Limb (tissue), 2 donors: Measurements from ENCODE around the gene LCMT2.

ENCODE experiments used
- DNase-seq, 2 donors: peaks; one replicate each; pipeline ENCODE4 v3.0.0-alpha.2; 2016; ENCODE audit errors: extremely low spot score in 2 of 2

The LCMT2 gene

GRCh38 chr15:43329960-43330779, at the start of gene LCMT2:
TSS of gene LCMT2 (minus strand) at chr15:43330573. CDS start at chr15:43330489, 84 bp downstream.
- peak; percentile 95 to 96 for DNase-seq

GRCh38 chr15:43378601-43379000, 48.2 kb upstream of the LCMT2 start:
- DNase-seq, result no peak

- no peak for DNase-seq
These were observed 45.8 kb upstream of the LCMT2 start for GRCh38 chr15:43376017-43376705.

- DNase-seq, result peak; percentile 90 to 92
These were observed 40.9 kb upstream of the LCMT2 start, which contains the start of the genes TUBGCP4 and ZSCAN29 for GRCh38 chr15:43370975-43371974. TSS of gene TUBGCP4 (plus strand) at chr15:43371101. CDS start at chr15:43371355, 254 bp downstream. TSS of gene ZSCAN29 (minus strand) at chr15:43371043. CDS start at chr15:43369913, 1,130 bp downstream.

GRCh38 chr15:43370310-43370974, 40.1 kb upstream of the LCMT2 start:
- peak; percentile 18 to 63 for DNase-seq

- DNase-seq, result no peak
These were observed 31.0 kb upstream of the LCMT2 start for GRCh38 chr15:43361313-43361903.

- no peak for DNase-seq
These were observed 30.4 kb upstream of the LCMT2 start for GRCh38 chr15:43360821-43361220.

GRCh38 chr15:43352693-43353382, 22.5 kb upstream of the LCMT2 start:
- no peak for DNase-seq

- no peak for DNase-seq
These were observed 16.7 kb upstream of the LCMT2 start for GRCh38 chr15:43347114-43347513.

- no peak for DNase-seq
These were observed 15.9 kb upstream of the LCMT2 start for GRCh38 chr15:43346305-43346704.

- DNase-seq, result no peak
These were observed 361 bp upstream of the LCMT2 start for GRCh38 chr15:43330780-43331087.

- peak in 1 of 2 donors; percentile 3 for DNase-seq
These were observed 985 bp downstream of the LCMT2 start for GRCh38 chr15:43329217-43329959.

GRCh38 chr15:43325039-43325684, 5.2 kb downstream of the LCMT2 start:
- DNase-seq, result no peak

GRCh38 chr15:43318990-43319771, 11.2 kb downstream of the LCMT2 start:
- DNase-seq, result no peak

- no peak for DNase-seq
These were observed 12.7 kb downstream of the LCMT2 start for GRCh38 chr15:43317566-43318184.

- no peak for DNase-seq
These were observed 13.4 kb downstream of the LCMT2 start for GRCh38 chr15:43316971-43317346.
